HepG2 (cell line): ENCODE results near the gene EFCAB11.

Source experiments
- FOXK2 ChIP-seq: fragments of 450-650 bp; IDR thresholded peaks from 2 replicates; pipeline ENCODE4 v1.6.1; 2016
- NFE2L2 ChIP-seq: fragments of 150-350 bp; IDR thresholded peaks from 2 replicates; pipeline ENCODE4 v1.6.1; 2014; ENCODE audit warnings: low read length

GRCh38 chr14:89805501-89805900 is 149.0 kb downstream of the EFCAB11 start:
- TF ChIP-seq NFE2L2, result no peak
- TF ChIP-seq FOXK2, result no peak
